Head of caudate nucleus (tissue), 42 donors: ENCODE results near the gene NOX3.
A peak's percentile ranks its signal among the peaks of the same experiment; 100 is the strongest.

Experiments used
- DNase-seq, 42 donors: peaks; one replicate each; pipeline versions ENCODE4 v3.0.0 to v3.0.0-alpha.2; 2020 to 2021; ENCODE audit warnings: mixed read lengths in 7 of 42
- intact Hi-C: fragments of 100-400 bp; cut with DNase I; formaldehyde crosslinking; loops from one replicate; pipeline ENCODE4 v1.15.0; 2022

Gene NOX3

GRCh38 chr6:155408231-155408630, 47.4 kb downstream of the NOX3 start:
- intact Hi-C loops, result no loop called here
- DNase-seq, result no peak

DNA sequence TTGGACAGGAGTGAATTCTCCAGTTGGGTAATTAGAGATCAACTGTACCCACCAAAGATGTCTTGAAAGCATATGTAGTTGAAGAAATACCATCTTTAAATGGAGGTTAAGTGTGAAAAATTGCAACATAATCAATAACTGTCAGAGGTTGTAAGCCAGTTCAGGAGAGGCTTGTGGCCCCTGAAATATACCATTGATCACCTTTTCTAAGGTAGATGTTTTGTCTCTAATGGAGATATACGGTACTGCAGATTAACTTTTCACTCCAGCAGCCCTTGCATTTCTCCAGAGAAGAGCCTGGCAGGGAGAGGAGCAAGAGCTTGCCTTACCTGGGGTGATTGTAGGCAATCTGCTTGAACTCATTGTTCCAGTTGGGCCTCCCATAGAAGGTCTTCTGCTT, 48.8 kb downstream of the NOX3 start:
- DNase-seq, result no peak
- intact Hi-C loops, result no loop called here

- no peak for DNase-seq
- intact Hi-C loops, result no loop called here
Observed at GRCh38 chr6:155404937-155405336, 50.7 kb downstream of the NOX3 start.

GRCh38 chr6:155402656-155403304, 52.9 kb downstream of the NOX3 start:
- DNase-seq, result no peak
- intact Hi-C loops, result no loop called here

DNA sequence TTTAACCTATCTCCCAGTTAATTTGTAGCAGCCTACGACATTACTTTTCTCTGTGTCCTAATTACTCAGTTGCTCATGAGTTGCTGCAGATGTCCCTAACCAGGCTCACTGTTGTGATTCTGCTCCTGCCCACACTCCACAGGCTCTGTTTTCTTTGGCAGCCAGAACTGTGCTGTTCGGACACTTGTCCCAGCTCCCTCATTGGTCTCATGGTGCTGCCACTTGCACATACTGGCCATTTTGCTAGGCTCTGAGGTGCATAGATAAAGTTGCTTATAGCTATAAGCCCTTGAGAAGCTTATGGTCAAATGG, 55.0 kb downstream of the NOX3 start:
- intact Hi-C loops, result no loop called here
- DNase-seq, result no peak

DNA sequence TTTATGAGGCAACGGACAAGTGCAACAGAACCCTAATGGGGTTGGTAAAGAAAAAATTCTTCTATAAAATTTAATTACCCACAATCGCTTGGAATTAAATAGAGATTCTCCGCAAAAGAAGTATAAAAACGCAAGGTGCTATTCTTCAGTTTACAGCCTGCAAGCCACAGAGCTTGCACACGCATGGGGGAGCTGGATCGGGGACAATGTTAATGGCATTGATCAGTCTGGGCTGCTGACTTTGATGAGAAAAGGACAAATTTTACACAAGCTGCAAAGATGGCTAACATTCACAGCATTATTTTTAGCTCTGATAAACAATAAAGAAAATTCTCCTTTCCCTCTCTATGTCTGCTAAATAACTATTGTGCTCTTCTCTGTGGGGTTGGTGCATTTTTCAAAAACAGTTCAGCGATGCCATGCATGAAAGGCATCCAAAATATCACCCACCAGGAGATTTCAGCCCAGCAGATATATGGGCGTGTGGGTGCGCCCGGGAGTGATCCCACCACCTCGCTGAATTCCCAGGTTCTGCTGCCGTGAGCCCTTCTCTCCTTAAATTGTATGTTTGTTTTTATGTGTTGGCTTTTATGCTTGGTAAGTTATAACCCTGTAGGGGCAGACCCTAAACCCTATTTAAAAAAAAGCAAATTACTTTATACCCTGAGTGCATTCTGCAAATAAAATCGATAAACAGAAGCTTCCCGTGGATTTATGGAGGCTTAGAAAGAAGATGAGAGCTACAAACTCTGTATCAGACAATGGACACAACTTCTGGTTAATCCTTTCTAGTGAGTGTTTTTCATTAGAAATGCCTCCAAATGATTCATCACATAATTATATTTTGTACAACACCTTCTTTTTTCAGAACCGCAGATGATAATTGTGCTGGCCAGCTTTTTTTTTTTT, 55.6 kb downstream of the NOX3 start:
- intact Hi-C loops, result no loop called here
- DNase-seq, result no peak

- no peak for DNase-seq
- intact Hi-C loops, result no loop called here
Observed at GRCh38 chr6:155399062-155399744, 56.4 kb downstream of the NOX3 start.

DNA sequence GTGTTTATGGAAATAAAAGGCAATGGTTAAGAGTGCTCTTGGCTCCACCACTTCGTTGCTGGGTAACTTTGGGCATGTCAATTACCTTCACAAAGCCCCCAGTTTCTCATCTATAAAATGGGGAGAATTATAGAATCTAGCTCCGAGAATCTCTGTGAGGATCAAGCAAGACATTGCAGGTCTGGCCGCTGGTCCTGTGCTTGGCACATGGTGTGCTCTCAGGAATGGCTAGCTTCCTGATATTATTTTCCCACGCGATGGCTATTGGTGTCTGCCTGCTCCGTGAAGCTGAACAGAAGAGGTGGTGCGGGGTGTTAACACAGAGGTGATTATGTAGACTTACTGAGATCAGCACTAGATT, 57.0 kb downstream of the NOX3 start:
- DNase-seq, result no peak
- intact Hi-C loops, result no loop called here

DNA sequence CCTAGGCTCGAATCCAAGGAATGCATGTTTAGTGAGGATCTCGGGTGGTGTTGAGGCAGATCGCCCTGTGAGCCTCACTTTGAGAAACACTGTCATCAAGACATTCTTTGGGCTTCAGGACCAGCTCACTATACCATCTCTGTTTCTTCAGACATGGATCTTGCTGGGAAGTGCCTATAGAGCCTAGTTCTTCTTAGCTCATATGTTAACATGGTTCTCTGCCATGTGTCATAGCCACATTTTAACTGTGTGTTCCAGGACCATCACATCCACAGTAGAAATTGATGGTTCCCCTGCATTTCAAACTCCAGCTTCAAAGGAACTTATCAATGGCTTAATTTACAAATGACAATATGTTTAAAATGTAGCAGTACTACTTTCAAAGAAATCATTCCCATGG, 57.4 kb downstream of the NOX3 start:
- intact Hi-C loops, result no loop called here
- no peak for DNase-seq

DNA sequence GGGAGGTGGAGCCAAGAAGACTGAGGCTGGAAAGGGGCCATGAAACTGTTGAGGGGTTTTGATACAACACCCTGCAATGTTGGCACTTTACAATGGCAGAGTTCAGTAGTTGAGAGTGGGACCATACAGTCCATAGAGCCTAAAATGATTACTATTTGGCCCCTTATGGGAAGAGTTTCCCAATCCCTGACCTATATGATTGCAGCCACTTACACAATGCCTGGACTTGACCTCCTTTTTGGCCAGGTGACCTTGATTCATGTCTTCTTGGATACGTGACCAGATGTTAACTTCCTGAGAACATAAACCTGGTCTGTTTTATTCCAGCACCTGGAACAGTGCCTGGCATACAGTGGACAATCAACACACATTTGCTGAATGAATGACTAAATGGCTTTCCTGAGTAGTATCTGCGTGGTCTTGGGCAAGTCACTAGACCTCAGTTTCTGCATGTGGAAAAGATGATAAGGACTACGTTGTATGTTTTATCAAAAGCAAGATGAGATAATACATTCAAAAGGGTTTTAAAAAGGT, 58.4 kb downstream of the NOX3 start:
- intact Hi-C loops, result no loop called here
- DNase-seq, result no peak

- intact Hi-C loops, result no loop called here
- no peak for DNase-seq
Observed at GRCh38 chr6:155396605-155397004, 59.0 kb downstream of the NOX3 start.

- intact Hi-C loops, result no loop called here
- DNase-seq, result no peak
Observed at GRCh38 chr6:155395339-155395738, 60.3 kb downstream of the NOX3 start.

- DNase-seq, result no peak
- intact Hi-C loops, result no loop called here
Observed at GRCh38 chr6:155389130-155389529, 66.5 kb downstream of the NOX3 start.

GRCh38 chr6:155388591-155388990, 67.0 kb downstream of the NOX3 start:
- intact Hi-C loops, result no loop called here
- DNase-seq, result no peak

- intact Hi-C loops, result no loop called here
- DNase-seq, result no peak
Observed at GRCh38 chr6:155387481-155387880, 68.2 kb downstream of the NOX3 start.

GRCh38 chr6:155384321-155384952, 71.2 kb downstream of the NOX3 start:
- DNase-seq, result peak in 2 of 42 donors; percentile 6 to 10
- intact Hi-C loops, result no loop called here

DNA sequence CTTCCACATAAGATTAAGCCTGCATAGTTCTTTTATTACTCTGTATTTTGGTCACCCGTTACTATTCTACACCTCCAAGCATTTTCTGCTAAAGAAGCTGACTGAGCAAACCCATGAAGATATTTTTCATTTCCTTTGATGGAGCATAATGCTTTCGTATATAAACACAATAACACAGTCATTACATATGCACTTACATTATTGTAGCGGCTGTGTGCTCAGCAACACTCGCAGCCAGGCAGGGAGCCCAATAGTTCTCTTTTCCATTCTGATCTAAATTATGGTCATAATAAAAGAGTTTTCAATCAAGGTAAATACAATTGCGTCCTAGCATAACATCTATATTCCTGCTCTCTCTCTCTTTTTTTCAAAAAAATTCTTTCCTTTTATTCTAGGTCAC, 71.7 kb downstream of the NOX3 start:
- intact Hi-C loops, result no loop called here
- no peak for DNase-seq

DNA sequence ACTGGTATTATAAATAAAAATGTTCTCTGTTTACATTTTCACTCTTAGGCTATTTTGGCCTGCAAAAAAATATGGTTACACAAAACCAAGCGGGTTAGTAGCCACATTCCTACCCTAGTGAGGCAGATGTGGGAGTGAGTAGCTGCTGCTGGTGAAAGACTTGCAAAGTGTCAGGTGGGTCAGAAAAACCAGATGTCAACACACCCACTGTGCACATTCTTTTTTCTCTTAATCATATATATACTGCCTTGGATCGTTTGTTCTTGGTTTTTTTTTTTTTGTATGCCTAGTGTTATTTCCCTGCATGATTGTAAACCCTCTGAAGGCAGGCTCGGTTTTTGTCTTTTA, 73.3 kb downstream of the NOX3 start:
- DNase-seq, result no peak
- intact Hi-C loops, result no loop called here

DNA sequence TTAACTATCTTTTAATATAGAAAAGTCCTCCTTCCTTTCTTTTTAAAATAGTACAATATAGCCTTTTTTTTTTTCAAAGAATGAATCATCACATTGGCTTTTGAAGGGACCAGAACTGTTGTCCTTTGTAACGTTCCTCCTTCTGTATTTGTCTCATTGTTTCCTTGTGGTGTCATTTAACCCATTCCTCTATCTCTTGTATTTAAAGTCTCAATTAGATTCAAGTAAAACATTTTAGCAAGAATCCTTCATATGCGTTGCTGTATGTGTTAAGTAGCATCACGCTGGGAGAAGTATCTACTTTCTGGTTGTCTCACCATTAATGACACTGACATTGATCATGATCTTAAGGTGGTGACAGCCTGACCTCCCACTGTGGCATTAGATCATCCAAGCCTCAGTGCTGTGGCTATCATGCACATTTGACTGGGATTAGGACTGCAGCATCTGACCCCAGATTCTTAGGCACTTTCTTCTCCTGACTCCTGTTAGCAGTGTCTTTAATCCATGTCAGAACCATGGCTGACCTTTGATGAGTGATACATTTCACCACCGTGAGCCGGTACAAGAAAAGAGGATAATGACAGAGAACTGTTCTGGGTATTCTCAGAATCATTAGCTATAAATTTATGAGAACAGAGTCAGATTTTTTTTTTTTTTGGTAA, 73.8 kb downstream of the NOX3 start:
- intact Hi-C loops, result no loop called here
- DNase-seq, result no peak
